ENCODE data around the gene AMD1.

AMD1 gene

GRCh38 chr6:110944681-110945151 lies 70.1 kb downstream of the AMD1 start:
- peak; percentile 88 for DNase-seq

Data from fibroblast of skin of right biceps (primary cell).